Sigmoid colon (tissue), 7 donors: ENCODE results near the gene RAB4B. TPM values are rescaled to one million over a fixed set of nuclear protein-coding genes. Genes with fewer than 3 reads are reported as not detected.

Source experiments
- DNase-seq: peaks from one replicate; pipeline ENCODE4 v3.0.0-alpha.2; 2019
- H3K27ac ChIP-seq, 4 donors: fragments of 200-600 bp; sonication (generic); one replicate each; pipeline ENCODE4 v1.5.1; 2016 to 2019; ENCODE audit warnings: mild to moderate bottlenecking in 1 of 4
- H3K27me3 ChIP-seq, 3 donors: fragments of 200-600 bp; sonication (generic); one replicate each; pipeline ENCODE4 v1.5.1; 2019; ENCODE audit warnings: mild to moderate bottlenecking in 1 of 3
- H3K36me3 ChIP-seq, 4 donors: fragments of 200-600 bp; sonication (generic); one replicate each; pipeline ENCODE4 v1.5.1; 2016 to 2019
- H3K4me1 ChIP-seq, 4 donors: fragments of 200-600 bp; sonication (generic); one replicate each; pipeline ENCODE4 v1.5.1; 2017 to 2019
- H3K4me3 ChIP-seq, 4 donors: fragments of 200-600 bp; sonication (generic); one replicate each; pipeline ENCODE4 v1.5.1; 2017 to 2019; ENCODE audit warnings: mild to moderate bottlenecking in 2 of 4, moderate library complexity in 1 of 4
- H3K9me3 ChIP-seq, 4 donors: fragments of 200-600 bp in 3 of 4; sonication (generic) in 3 of 4; one replicate each; pipeline versions ENCODE4 v1.5.1 to v1.6.1; 2013 to 2019
- CTCF ChIP-seq, 4 experiments: fragments of 450-650 bp in 3 of 4; fragments of 200-600 bp in 1 of 4; IDR thresholded peaks; one replicate each; pipeline ENCODE4 v1.5.1; 2016 to 2019; ENCODE audit warnings: antibody characterized with exemption in 4 of 4, mild to moderate bottlenecking in 3 of 4, moderate library complexity in 2 of 4
- EP300 ChIP-seq, 4 donors: sonication (generic); formaldehyde crosslinking; IDR thresholded peaks; one replicate each; pipeline ENCODE4 v1.6.1; 2017; ENCODE audit warnings: antibody characterized with exemption in 4 of 4
- POLR2A ChIP-seq, 2 donors: fragments of 450-650 bp; IDR thresholded peaks; one replicate each; pipeline ENCODE4 v1.6.1; 2016; ENCODE audit warnings: antibody characterized with exemption in 2 of 2, mild to moderate bottlenecking in 2 of 2, moderate library complexity in 2 of 2
- POLR2AphosphoS5 ChIP-seq, 4 donors: sonication (generic); formaldehyde crosslinking; IDR thresholded peaks; one replicate each; pipeline ENCODE4 v1.6.1; 2017; ENCODE audit warnings: antibody characterized with exemption in 4 of 4
- WGBS, 2 donors: extraction: QIAGEN DNeasy Blood & Tissue Kit; methylation state at CpG; one replicate each; pipeline ENCODE4 v1.1.7; 2013; 5-methylcytosine and 5-hydroxymethylcytosine counted together
- intact Hi-C: fragments of 100-400 bp; cut with DNase I; formaldehyde crosslinking; loops from one replicate; pipeline ENCODE4 v1.15.1; 2023
- polyA plus RNA-seq, 3 donors: library from polyadenylated mRNA; stranded (reverse); fragments of 200-250 nt; gene quantifications; one replicate each; pipeline ENCODE4 v1.2.3, GENCODE V29; 2013
- total RNA-seq, 4 donors: library from RNA; depleted of rRNA; stranded (reverse); fragments of >200 nt; gene quantifications; one replicate each; pipeline ENCODE4 v1.1.0, GENCODE V29; 2016
- donor health status: healthy with polysubstance abuse.
- donor health status: Bipolar disorder and iron deficiency.
- donor health status: healthy.

The RAB4B gene
- total and polyA plus RNA-seq, 7 donors, result 15.6 to 76.5 (median 21.3) TPM

- Histone ChIP-seq H3K4me1 (peaks cover 0 to 58% (median 57%) of the 10 kb centered on the region in 4 donors), H3K36me3 (peaks cover 0 to 26% (median 9%) of the 10 kb centered on the region in 4 donors), H3K27me3 (no peaks in the 10 kb centered on the region), H3K27ac (peak overlapping the region; percentile 89 to 99 (median 96)), H3K4me3 (peak overlapping the region; percentile 69 to 100 (median 88)), H3K9me3 (no peaks in the 10 kb centered on the region)
- 1 to 2% methylated on average over 40 of the region's 40 CpGs for WGBS, 2 donors
- TF ChIP-seq EP300 (IDR thresholded peaks at IDR 0.05), result no peak
- TF ChIP-seq POLR2A (IDR thresholded peaks at IDR 0.05), result no peak
- TF ChIP-seq CTCF (IDR thresholded peaks at IDR 0.05), result no peak
- TF ChIP-seq POLR2AphosphoS5 (IDR thresholded peaks at IDR 0.05), result peak in 3 of 4 donors; percentile 0 to 24 (median 20)
- intact Hi-C loops, result loop anchor here (2.0 kb wide), 3 partner anchors 21 to 83 kb away; partner anchors contain the start of genes ACTMAP, COQ8B, ITPKC and RAB4B
- peak; percentile 83 for DNase-seq
Measured at GRCh38 chr19:40799558-40800338, 21.7 kb downstream of the RAB4B start.

GRCh38 chr19:40800339-40800996 lies 22.4 kb downstream of the RAB4B start:
- H3K27ac ChIP-seq, result peak overlapping the region; percentile 89 to 99 (median 96)
- peaks cover 0 to 66% (median 64%) of the 10 kb centered on the region in 4 donors for H3K4me1 ChIP-seq
- no peak for DNase-seq
- no peak for TF ChIP-seq EP300 (IDR thresholded peaks at IDR 0.05)
- TF ChIP-seq POLR2AphosphoS5 (IDR thresholded peaks at IDR 0.05), result no peak
- no peak for TF ChIP-seq CTCF (IDR thresholded peaks at IDR 0.05)
- no peak for TF ChIP-seq POLR2A (IDR thresholded peaks at IDR 0.05)
- H3K9me3 ChIP-seq, result no peaks in the 10 kb centered on the region
- intact Hi-C loops, result no loop called here
- peaks cover 0 to 26% (median 9%) of the 10 kb centered on the region in 4 donors for H3K36me3 ChIP-seq
- H3K27me3 ChIP-seq, result no peaks in the 10 kb centered on the region
- 60 to 73% methylated on average over 27 of the region's 27 CpGs for WGBS, 2 donors
- H3K4me3 ChIP-seq, result peak overlapping the region; percentile 69 to 100 (median 88)

- 89% methylated on average over 27 of the region's 27 CpGs for WGBS, 2 donors
Measured at GRCh38 chr19:40800997-40801377, 22.9 kb downstream of the RAB4B start.

More at GRCh38 chr19:40800997-40801377, 22.9 kb downstream of the RAB4B start:
- H3K4me3 ChIP-seq, result peak overlapping the region; percentile 69 to 100 (median 88)
- intact Hi-C loops, result no loop called here
- TF ChIP-seq CTCF (IDR thresholded peaks at IDR 0.05), result no peak
- no peak for TF ChIP-seq POLR2A (IDR thresholded peaks at IDR 0.05)
- no peaks in the 10 kb centered on the region for H3K9me3 ChIP-seq
- no peaks in the 10 kb centered on the region for H3K27me3 ChIP-seq
- H3K4me1 ChIP-seq, result peaks cover 0 to 71% (median 69%) of the 10 kb centered on the region in 4 donors
- no peak for DNase-seq
- H3K27ac ChIP-seq, result peak overlapping the region; percentile 89 to 99 (median 96)
- H3K36me3 ChIP-seq, result peaks cover 0 to 26% (median 9%) of the 10 kb centered on the region in 4 donors
